H9 (cell line): Measurements from ENCODE around the gene CBX5. TPM values are rescaled to one million over a fixed set of nuclear protein-coding genes. Genes with fewer than 3 reads are reported as not detected.

ENCODE experiments used
- DNase-seq: peaks from one replicate; pipeline ENCODE4 v3.0.0-alpha.2; 2017
- H2AFZ ChIP-seq: one replicate; pipeline ENCODE4 v1.6.1; 2013; ENCODE audit warnings: mild to moderate bottlenecking, low read length, control low read depth, moderate library complexity
- H2AK5ac ChIP-seq: 2 replicates; pipeline ENCODE4 v1.6.1; 2013; ENCODE audit warnings: low read length, control low read depth, mixed read lengths; ENCODE audit not compliant: insufficient read length
- H2BK120ac ChIP-seq: one replicate; pipeline ENCODE4 v1.6.1; 2013; ENCODE audit warnings: low read depth, mild to moderate bottlenecking, low read length, control low read depth, inconsistent platforms; ENCODE audit not compliant: poor library complexity, severe bottlenecking
- H2BK12ac ChIP-seq: 2 replicates; pipeline ENCODE4 v1.6.1; 2013; ENCODE audit warnings: low read length, control low read depth, mixed read lengths, low read depth; ENCODE audit not compliant: insufficient read length
- H2BK15ac ChIP-seq: 2 replicates; pipeline ENCODE4 v1.6.1; 2013; ENCODE audit warnings: low read depth, low read length, control low read depth
- H2BK20ac ChIP-seq: one replicate; pipeline ENCODE4 v1.6.1; 2013; ENCODE audit warnings: low read depth, mild to moderate bottlenecking, low read length, control low read depth, inconsistent platforms; ENCODE audit not compliant: poor library complexity, severe bottlenecking
- H2BK5ac ChIP-seq: 2 replicates; pipeline ENCODE4 v1.6.1; 2013; ENCODE audit warnings: low read length, control low read depth, mixed read lengths; ENCODE audit not compliant: insufficient read length
- H3K14ac ChIP-seq: 2 replicates; pipeline ENCODE4 v1.6.1; 2013; ENCODE audit warnings: low read length, control low read depth; ENCODE audit not compliant: insufficient read depth
- H3K18ac ChIP-seq: 2 replicates; pipeline ENCODE4 v1.6.1; 2013; ENCODE audit warnings: low read depth, mild to moderate bottlenecking, mixed read lengths, low read length, control low read depth; ENCODE audit not compliant: insufficient read length
- H3K23ac ChIP-seq: 2 replicates; pipeline ENCODE4 v1.6.1; 2013; ENCODE audit warnings: low read length, control low read depth, mixed read lengths, low read depth; ENCODE audit not compliant: insufficient read length
- H3K23me2 ChIP-seq: 2 replicates; pipeline ENCODE4 v1.6.1; 2013; ENCODE audit warnings: low read depth, mild to moderate bottlenecking, mixed read lengths, low read length, control low read depth; ENCODE audit not compliant: insufficient read length, poor library complexity, severe bottlenecking
- H3K27ac ChIP-seq: 2 replicates; pipeline ENCODE4 v1.5.1; 2013; ENCODE audit warnings: low read length, control low read depth, mixed read lengths, low read depth; ENCODE audit not compliant: insufficient read length
- H3K27me3 ChIP-seq: 2 replicates; pipeline ENCODE4 v1.6.1; 2013; ENCODE audit warnings: low read length, control low read depth, inconsistent platforms; ENCODE audit not compliant: insufficient read depth
- H3K4ac ChIP-seq: 2 replicates; pipeline ENCODE4 v1.6.1; 2013; ENCODE audit warnings: low read depth, mild to moderate bottlenecking, control low read depth, inconsistent platforms, low read length, moderate library complexity
- H3K4me1 ChIP-seq: 2 replicates; pipeline ENCODE4 v1.6.1; 2013; ENCODE audit warnings: low read length, control low read depth, inconsistent platforms; ENCODE audit not compliant: insufficient read depth
- H3K4me2 ChIP-seq: 2 replicates; pipeline ENCODE4 v1.6.1; 2013; ENCODE audit warnings: low read length, control low read depth, mixed read lengths; ENCODE audit not compliant: insufficient read length, insufficient read depth
- H3K56ac ChIP-seq: 2 replicates; pipeline ENCODE4 v1.6.1; 2013; ENCODE audit warnings: low read depth, mild to moderate bottlenecking, mixed read lengths, low read length, control low read depth; ENCODE audit not compliant: insufficient read length
- H3K79me1 ChIP-seq: 2 replicates; pipeline ENCODE4 v1.6.1; 2013; ENCODE audit warnings: low read depth, mild to moderate bottlenecking, moderate library complexity, low read length, control low read depth, inconsistent platforms; ENCODE audit not compliant: insufficient read depth, poor library complexity, severe bottlenecking
- H3K79me2 ChIP-seq: 2 replicates; pipeline ENCODE4 v1.6.1; 2013; ENCODE audit warnings: low read length, control low read depth, inconsistent platforms; ENCODE audit not compliant: insufficient read depth
- H3K9ac ChIP-seq: 2 replicates; pipeline ENCODE4 v1.6.1; 2013; ENCODE audit warnings: low read length, control low read depth, mixed read lengths; ENCODE audit not compliant: insufficient read length; ENCODE audit errors: extremely low read depth
- H3K9me3 ChIP-seq: one replicate; pipeline ENCODE4 v1.6.1; 2013; ENCODE audit warnings: low read depth, low read length, inconsistent platforms; ENCODE audit not compliant: control insufficient read depth
- H3T11ph ChIP-seq: one replicate; pipeline ENCODE4 v1.6.1; 2013; ENCODE audit warnings: mild to moderate bottlenecking, low read length, control low read depth, inconsistent platforms
- H4K20me1 ChIP-seq: one replicate; pipeline ENCODE4 v1.6.1; 2013; ENCODE audit not compliant: control insufficient read depth, insufficient read length, insufficient read depth
- H4K5ac ChIP-seq: 2 replicates; pipeline ENCODE4 v1.6.1; 2013; ENCODE audit warnings: low read depth, mild to moderate bottlenecking, mixed read lengths, low read length, control low read depth; ENCODE audit not compliant: insufficient read length
- H4K8ac ChIP-seq: replicated peaks from 2 replicates; pipeline ENCODE4 v1.6.1; 2013; ENCODE audit warnings: low read length, control low read depth, mixed read lengths, low read depth; ENCODE audit not compliant: insufficient read length
- H4K91ac ChIP-seq: 2 replicates; pipeline ENCODE4 v1.6.1; 2013; ENCODE audit warnings: low read depth, mild to moderate bottlenecking, moderate library complexity, mixed read lengths, low read length, control low read depth; ENCODE audit not compliant: insufficient read length
- H3K27ac Mint-ChIP-seq, 3 experiments: 2 replicates in 2 of 3; 3 replicates in 1 of 3; pipeline ENCODE4 v1.8.0; 2020 to 2021; ENCODE audit warnings: mixed read lengths in 3 of 3, mild to moderate bottlenecking in 1 of 3, moderate library complexity in 1 of 3
- H3K27me3 Mint-ChIP-seq: 2 replicates; pipeline ENCODE4 v1.8.0; 2021; ENCODE audit warnings: low read depth, mild to moderate bottlenecking, moderate library complexity, mixed read lengths
- H3K36me3 Mint-ChIP-seq, 3 experiments: 2 replicates in 2 of 3; 3 replicates in 1 of 3; pipeline ENCODE4 v1.8.0; 2020 to 2021; ENCODE audit warnings: low read depth in 3 of 3, mixed read lengths in 3 of 3; ENCODE audit not compliant: insufficient read depth in 1 of 3
- H3K4me1 Mint-ChIP-seq, 2 experiments: 2 replicates each; pipeline ENCODE4 v1.8.0; 2020; ENCODE audit warnings: mixed read lengths in 2 of 2
- H3K4me3 Mint-ChIP-seq, 2 experiments: 2 replicates in 1 of 2; 3 replicates in 1 of 2; pipeline ENCODE4 v1.8.0; 2020 to 2021; ENCODE audit warnings: mild to moderate bottlenecking in 2 of 2, mixed read lengths in 2 of 2, moderate library complexity in 1 of 2
- H3K9me3 Mint-ChIP-seq, 2 experiments: 2 replicates in 1 of 2; 3 replicates in 1 of 2; pipeline ENCODE4 v1.8.0; 2020; ENCODE audit warnings: mild to moderate bottlenecking in 2 of 2, mixed read lengths in 2 of 2, moderate library complexity in 1 of 2
- CTCF ChIP-seq: fragments of 200-600 bp; sonication (generic); conservative IDR thresholded peaks from 3 replicates; pipeline ENCODE4 v1.8.0; 2021; ENCODE audit warnings: antibody characterized with exemption, mild to moderate bottlenecking
- WGBS: extraction: QIAGEN DNeasy Blood & Tissue Kit; methylation state at CpG from one replicate; pipeline ENCODE4 v1.1.7; 2013; ENCODE audit warnings: missing lambda C conversion rate, low lambda C conversion rate, mixed read lengths; ENCODE audit not compliant: insufficient read length; ENCODE audit errors: extremely low coverage; 5-methylcytosine and 5-hydroxymethylcytosine counted together
- total RNA-seq: library from RNA; stranded (reverse); gene quantifications from 2 replicates; pipeline ENCODE4 v1.2.1, GENCODE V29; 2021

Gene CBX5
- total RNA-seq, 1 experiment from 2014 or later = 206 TPM

- no peak overlapping the region for H3K27ac Mint-ChIP-seq
- no peak overlapping the region for H3K23ac ChIP-seq
- no peak overlapping the region for H3K56ac ChIP-seq
- no peak overlapping the region for H3K27ac ChIP-seq
- no peak overlapping the region for H3K4me2 ChIP-seq
- no peaks in the 10 kb centered on the region for H3K9me3 ChIP-seq
- H2AFZ ChIP-seq = no peak overlapping the region
- H2AK5ac ChIP-seq = no peak overlapping the region
- peaks cover 7% of the 10 kb centered on the region for H3K23me2 ChIP-seq
- H4K8ac ChIP-seq = no peak overlapping the region
- no peak overlapping the region for H2BK20ac ChIP-seq
- H3K9ac ChIP-seq = no peak overlapping the region
- H3K14ac ChIP-seq = no peak overlapping the region
- no peak overlapping the region for H3K4ac ChIP-seq
- no peak overlapping the region for H2BK12ac ChIP-seq
- no peaks in the 10 kb centered on the region for H3K79me2 ChIP-seq
- H4K20me1 ChIP-seq = no peaks in the 10 kb centered on the region
- H3K36me3 Mint-ChIP-seq = no peaks in the 10 kb centered on the region
- H3K4me1 Mint-ChIP-seq = peaks cover 16 to 17% of the 10 kb centered on the region in 2 experiments
- peaks cover 24% of the 10 kb centered on the region for H3K27me3 Mint-ChIP-seq
- H4K91ac ChIP-seq = no peak overlapping the region
- no peak overlapping the region for H2BK120ac ChIP-seq
- H3T11ph ChIP-seq = no peak overlapping the region
- H2BK5ac ChIP-seq = no peak overlapping the region
- no peaks in the 10 kb centered on the region; the same call in 1 of the 2 replicates for H3K4me1 ChIP-seq
- H4K5ac ChIP-seq = no peak overlapping the region
- H3K79me1 ChIP-seq = no peaks in the 10 kb centered on the region
- H2BK15ac ChIP-seq = no peak overlapping the region
- H3K9me3 Mint-ChIP-seq = no peaks in the 10 kb centered on the region
- no peak for DNase-seq
- WGBS = no CpG with 5 or more reads among the region's 1 CpG
- H3K4me3 Mint-ChIP-seq = no peak overlapping the region
- H3K18ac ChIP-seq = no peak overlapping the region
- no peaks in the 10 kb centered on the region; the same call in 1 of the 2 replicates for H3K27me3 ChIP-seq
- no peak for TF ChIP-seq CTCF
These were observed 57.3 kb downstream of the CBX5 start for GRCh38 chr12:54222609-54223008.
